SK-N-SH (cell line): Measurements from ENCODE around the gene SDE2. TPM values are rescaled to one million over a fixed set of nuclear protein-coding genes. Genes with fewer than 3 reads are reported as not detected.
"Not testable (repeated sequence)": the region's sequence is repeated elsewhere in the genome, so short reads cannot be mapped to it uniquely, and the experiment has no call there.

ENCODE experiments used
- CTCF ChIA-PET: fragments of 300-600, 350-600 bp; formaldehyde crosslinking; extraction: SDS; loops from one replicate; lab custom pipeline; 2021; lab: Yijun Ruan, JAX
- POLR2A ChIA-PET: fragments of 350-600 bp; sonication (Branson Sonifier 250); formaldehyde crosslinking; extraction: SDS; loops from one replicate; lab custom pipeline; 2020; ENCODE audit warnings: antibody characterized with exemption, inconsistent platforms; lab: Yijun Ruan, JAX
- DNase-seq: peaks from one replicate; pipeline ENCODE4 v3.0.0; 2012
- H2AFZ ChIP-seq: fragments of 200-600 bp; sonication (generic); 2 replicates; pipeline ENCODE4 v1.8.1; 2016; ENCODE audit warnings: antibody characterized with exemption, mild to moderate bottlenecking, low read depth
- H3F3A ChIP-seq: fragments of 200-600 bp; sonication (generic); replicated peaks from 2 replicates; pipeline ENCODE3; 2016; ENCODE audit warnings: antibody characterized with exemption, mild to moderate bottlenecking; ENCODE audit not compliant: insufficient read depth
- H3K27ac ChIP-seq, 2 experiments: fragments of 200-500 bp in 1 of 2; fragments of 200-600 bp in 1 of 2; sonication (Bioruptor generic) in 1 of 2; sonication (generic), shearing (Covaris generic) in 1 of 2; 2 replicates each; pipeline versions ENCODE4 v1.5.1 to v1.6.1; 2014 to 2016; ENCODE audit warnings: low read depth in 2 of 2, inconsistent platforms in 1 of 2, low read length in 1 of 2, mild to moderate bottlenecking in 1 of 2, mixed read lengths in 1 of 2
- H3K27me3 ChIP-seq: fragments of 200-600 bp; sonication (generic), shearing (Covaris generic); 2 replicates; pipeline ENCODE4 v1.6.1; 2016; ENCODE audit warnings: mixed run types; ENCODE audit not compliant: insufficient read depth
- H3K36me3 ChIP-seq, 2 experiments: fragments of 200-500 bp in 1 of 2; fragments of 200-600 bp in 1 of 2; sonication (Bioruptor generic) in 1 of 2; sonication (generic) in 1 of 2; replicated peaks in 1 of 2; 2 replicates each; pipeline versions ENCODE3 to v1.5.1; 2014 to 2016; ENCODE audit warnings: low read length in 1 of 2, mild to moderate bottlenecking in 1 of 2; ENCODE audit not compliant: insufficient read depth in 2 of 2, control insufficient read depth in 1 of 2
- H3K4me1 ChIP-seq, 2 experiments: fragments of 200-500 bp in 1 of 2; fragments of 200-600 bp in 1 of 2; sonication (Bioruptor generic) in 1 of 2; sonication (generic), shearing (Covaris generic) in 1 of 2; 2 replicates each; pipeline versions ENCODE4 v1.5.1 to v1.6.1; 2014 to 2016; ENCODE audit warnings: low read depth in 1 of 2, low read length in 1 of 2, mixed run types in 1 of 2; ENCODE audit not compliant: insufficient read depth in 2 of 2, control insufficient read depth in 1 of 2
- H3K4me2 ChIP-seq: fragments of 200-600 bp; sonication (generic), shearing (Covaris generic); 2 replicates; pipeline ENCODE4 v1.6.1; 2017; ENCODE audit warnings: mixed run types
- H3K4me3 ChIP-seq, 2 experiments: fragments of 200-500 bp in 1 of 2; fragments of 200-600 bp in 1 of 2; sonication (Bioruptor generic) in 1 of 2; sonication (generic), shearing (Covaris generic) in 1 of 2; 2 replicates each; pipeline versions ENCODE4 v1.5.1 to v1.8.1; 2014 to 2016; ENCODE audit warnings: low read depth in 2 of 2, inconsistent platforms in 1 of 2, low read length in 1 of 2, mild to moderate bottlenecking in 1 of 2, mixed read lengths in 1 of 2, moderate library complexity in 1 of 2
- H3K79me2 ChIP-seq: fragments of 200-600 bp; sonication (generic); 2 replicates; pipeline ENCODE4 v1.8.1; 2017; ENCODE audit warnings: mild to moderate bottlenecking; ENCODE audit not compliant: insufficient read depth
- H3K9ac ChIP-seq: fragments of 200-600 bp; sonication (generic); 2 replicates; pipeline ENCODE4 v1.6.1; 2017; ENCODE audit warnings: mixed run types
- H3K9me2 ChIP-seq: fragments of 200-600 bp; sonication (generic); 2 replicates; pipeline ENCODE4 v1.6.1; 2017; ENCODE audit warnings: mixed run types
- H3K9me3 ChIP-seq: fragments of 200-600 bp; sonication (generic); 2 replicates; pipeline ENCODE4 v1.6.1; 2017; ENCODE audit warnings: mixed run types, mild to moderate bottlenecking, moderate library complexity
- H4K20me1 ChIP-seq: fragments of 200-600 bp; sonication (generic); 2 replicates; pipeline ENCODE4 v1.6.1; 2017; ENCODE audit warnings: mild to moderate bottlenecking, mixed run types; ENCODE audit not compliant: insufficient read depth
- ELF1 ChIP-seq: IDR thresholded peaks from 2 replicates; pipeline ENCODE4 v1.4.0; 2012
- EP300 ChIP-seq, 2 experiments: IDR thresholded peaks; 2 replicates each; pipeline versions ENCODE4 v1.4.0 to v1.6.1; 2012; ENCODE audit warnings: borderline replicate concordance in 1 of 2, low read depth in 1 of 2, low read length in 1 of 2
- FOSL2 ChIP-seq: IDR thresholded peaks from 2 replicates; pipeline ENCODE4 v1.4.0; 2012; ENCODE audit warnings: low read depth, mild to moderate bottlenecking, moderate library complexity, borderline replicate concordance
- GABPA ChIP-seq: IDR thresholded peaks from 2 replicates; pipeline ENCODE4 v1.4.0; 2012; ENCODE audit warnings: low read depth, mild to moderate bottlenecking
- MAX ChIP-seq: IDR thresholded peaks from 2 replicates; pipeline ENCODE4 v1.4.0; 2012; ENCODE audit warnings: low read depth
- NRF1 ChIP-seq: IDR thresholded peaks from 2 replicates; pipeline ENCODE4 v1.6.1; 2012; ENCODE audit warnings: low read depth, mild to moderate bottlenecking, low read length
- SIN3A ChIP-seq: IDR thresholded peaks from 2 replicates; pipeline ENCODE4 v1.6.1; 2012; ENCODE audit warnings: low read depth, mild to moderate bottlenecking, low read length, moderate library complexity, borderline replicate concordance
- TAF1 ChIP-seq: IDR thresholded peaks from 2 replicates; pipeline ENCODE4 v1.6.1; 2012; ENCODE audit warnings: low read depth, mild to moderate bottlenecking, low read length, moderate library complexity, borderline replicate concordance
- TCF12 ChIP-seq: IDR thresholded peaks from 2 replicates; pipeline ENCODE4 v1.4.0; 2012
- WGBS: methylation state at CpG from one replicate; pipeline ENCODE4 v1.1.6; 2017; ENCODE audit warnings: low lambda C conversion rate; 5-methylcytosine and 5-hydroxymethylcytosine counted together
- polyA plus RNA-seq, 3 experiments: library from polyadenylated mRNA; depleted of rRNA; stranded (reverse); fragments of >200 nt; gene quantifications; 2 replicates each; pipeline ENCODE4 v1.2.3, GENCODE V29; 2012
- TF ChIP-seq, protein P1 (sequence below): fragments of 150-350 bp; IDR thresholded peaks from 2 replicates; pipeline ENCODE4 v1.6.1; 2017; ENCODE audit warnings: antibody characterized with exemption, low read length, low read depth, borderline replicate concordance
- TF ChIP-seq, protein P2 (sequence below): fragments of 150-350 bp; IDR thresholded peaks from 2 replicates; pipeline ENCODE4 v1.6.1; 2016; ENCODE audit warnings: mild to moderate bottlenecking, low read depth, low read length

The SDE2 gene
- polyA plus RNA-seq, 1 of the 3 experiments (the other 2 are of a cell fraction) = 10.1 TPM

- Histone ChIP-seq H3K79me2 (no peaks in the 10 kb centered on the region), H3K4me3 (no peak overlapping the region), H3K9me3 (0 out of 2 replicates have a peak, but pooled peaks cover 16% of the 10 kb centered on the region), H3K9ac (no peak overlapping the region), H3K27ac (no peak overlapping the region), H2AFZ (no peak overlapping the region), H4K20me1 (no peaks in the 10 kb centered on the region), H3F3A (peaks cover 8% of the 10 kb centered on the region), H3K9me2 (no peaks in the 10 kb centered on the region), H3K36me3 (peaks cover 27 to 38% of the 10 kb centered on the region in 2 experiments), H3K4me1 (no peaks in the 10 kb centered on the region; a peak in 1 of 4 replicates), H3K4me2 (no peak overlapping the region), H3K27me3 (no peaks in the 10 kb centered on the region)
- no peak for DNase-seq
- no peak for TF ChIP-seq MAX
- TF ChIP-seq TAF1 = no peak
- TF ChIP-seq, protein P1, sequence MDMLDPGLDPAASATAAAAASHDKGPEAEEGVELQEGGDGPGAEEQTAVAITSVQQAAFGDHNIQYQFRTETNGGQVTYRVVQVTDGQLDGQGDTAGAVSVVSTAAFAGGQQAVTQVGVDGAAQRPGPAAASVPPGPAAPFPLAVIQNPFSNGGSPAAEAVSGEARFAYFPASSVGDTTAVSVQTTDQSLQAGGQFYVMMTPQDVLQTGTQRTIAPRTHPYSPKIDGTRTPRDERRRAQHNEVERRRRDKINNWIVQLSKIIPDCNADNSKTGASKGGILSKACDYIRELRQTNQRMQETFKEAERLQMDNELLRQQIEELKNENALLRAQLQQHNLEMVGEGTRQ = no peak
- no peak for TF ChIP-seq TCF12
- no peak for TF ChIP-seq ELF1
- TF ChIP-seq NRF1 = no peak
- no peak for TF ChIP-seq FOSL2
- TF ChIP-seq EP300 (IDR thresholded peaks at IDR 0.05; ENCODE audit: borderline replicate concordance in 1 of 2, low read depth in 1 of 2, low read length in 1 of 2) = no peak
- no peak for TF ChIP-seq SIN3A
- TF ChIP-seq, protein P2, sequence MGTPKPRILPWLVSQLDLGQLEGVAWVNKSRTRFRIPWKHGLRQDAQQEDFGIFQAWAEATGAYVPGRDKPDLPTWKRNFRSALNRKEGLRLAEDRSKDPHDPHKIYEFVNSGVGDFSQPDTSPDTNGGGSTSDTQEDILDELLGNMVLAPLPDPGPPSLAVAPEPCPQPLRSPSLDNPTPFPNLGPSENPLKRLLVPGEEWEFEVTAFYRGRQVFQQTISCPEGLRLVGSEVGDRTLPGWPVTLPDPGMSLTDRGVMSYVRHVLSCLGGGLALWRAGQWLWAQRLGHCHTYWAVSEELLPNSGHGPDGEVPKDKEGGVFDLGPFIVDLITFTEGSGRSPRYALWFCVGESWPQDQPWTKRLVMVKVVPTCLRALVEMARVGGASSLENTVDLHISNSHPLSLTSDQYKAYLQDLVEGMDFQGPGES = no peak
- TF ChIP-seq GABPA = no peak
- ChIA-PET POLR2A (interaction anchor here (0.8 kb wide), 1 partner anchor 102 kb away, joined by 3 read pairs; no protein-coding TSS in a partner anchor), CTCF (interaction anchor here (0.7 to 4.3 kb wide), 6 partner anchors 9 to 503 kb away, joined by 3 to 51 read pairs (median 4); partner anchors contain the start of gene SRP9)
- WGBS = 93% methylated on average over 15 of the region's 15 CpGs
Observed at GRCh38 chr1:225977937-225978748, 21.0 kb downstream of the SDE2 start.

DNA sequence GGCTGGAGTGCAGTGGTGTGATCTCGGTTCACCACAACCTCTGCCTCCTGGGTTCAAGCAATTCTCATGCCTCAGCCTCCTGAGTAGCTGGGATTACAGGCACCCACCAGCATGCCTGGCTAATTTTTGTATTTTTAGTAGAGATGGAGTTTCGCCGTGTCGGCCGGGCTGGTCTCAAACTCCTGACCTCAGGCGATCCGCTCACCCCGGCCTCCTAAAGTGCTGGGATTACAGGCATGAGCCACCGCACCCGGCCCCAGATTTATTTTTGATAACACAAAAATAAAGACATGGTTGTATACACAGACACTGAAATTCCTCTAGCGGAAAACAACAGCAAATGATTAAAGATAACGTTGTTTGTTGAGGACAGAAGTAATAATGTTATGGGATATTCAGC, 24.0 kb downstream of the SDE2 start:
- WGBS = 96% methylated on average over 12 of the region's 12 CpGs
- H3K79me2 ChIP-seq, H3K9me2 ChIP-seq, DNase-seq, H3K9me3 ChIP-seq, H3K4me1 ChIP-seq, H3K36me3 ChIP-seq, H3K4me3 ChIP-seq, H3K9ac ChIP-seq, H3K27ac ChIP-seq, H4K20me1 ChIP-seq, H3K27me3 ChIP-seq, H3F3A ChIP-seq, H3K4me2 ChIP-seq, H2AFZ ChIP-seq, POLR2A ChIA-PET: not testable (repeated sequence)
- CTCF ChIA-PET = interaction anchor here (0.6 to 7.8 kb wide), 29 partner anchors 10 to 656 kb away, joined by 3 to 130 read pairs (median 4); partner anchors contain the start of genes LEFTY2 and SRP9
